Astrocyte of the cerebellum (primary cell): ENCODE measurements around the gene BCL3.
"Not testable (repeated sequence)": the region's sequence is repeated elsewhere in the genome, so short reads cannot be mapped to it uniquely, and the experiment has no call there.

Experiments
- DNase-seq: peaks from one replicate; pipeline ENCODE4 v3.0.0-alpha.2; 2011; ENCODE audit warnings: low read depth
- H3K4me3 ChIP-seq: 2 replicates; pipeline ENCODE4 v1.5.1; 2011; ENCODE audit warnings: mild to moderate bottlenecking, low read depth, low read length, moderate library complexity
- CTCF ChIP-seq: IDR thresholded peaks from 2 replicates; pipeline ENCODE4 v1.5.1; 2012; ENCODE audit warnings: low read length, low read depth, moderate library complexity, mild to moderate bottlenecking; ENCODE audit errors: missing control alignments
- in situ Hi-C: cut with HindIII; loops from 2 replicates; pipeline ENCODE4 v1.10.0; 2017; ENCODE audit warnings: low sequenced_read_pairs

BCL3 gene

GRCh38 chr19:44705502-44706010, 43.0 kb upstream of the BCL3 start:
- in situ Hi-C loops: loop anchor here (25.0 kb wide), 1 partner anchor 132 kb away; the partner anchor contains the start of gene NECTIN2
- H3K4me3 ChIP-seq: no peak overlapping the region
- TF ChIP-seq CTCF: no peak
- no peak for DNase-seq

GRCh38 chr19:44706506-44707236, 41.8 kb upstream of the BCL3 start:
- TF ChIP-seq CTCF: no peak
- DNase-seq: no peak
- H3K4me3 ChIP-seq: no peak overlapping the region
- in situ Hi-C loops: loop anchor here (25.0 kb wide), 1 partner anchor 131 kb away; the partner anchor contains the start of gene NECTIN2

DNA sequence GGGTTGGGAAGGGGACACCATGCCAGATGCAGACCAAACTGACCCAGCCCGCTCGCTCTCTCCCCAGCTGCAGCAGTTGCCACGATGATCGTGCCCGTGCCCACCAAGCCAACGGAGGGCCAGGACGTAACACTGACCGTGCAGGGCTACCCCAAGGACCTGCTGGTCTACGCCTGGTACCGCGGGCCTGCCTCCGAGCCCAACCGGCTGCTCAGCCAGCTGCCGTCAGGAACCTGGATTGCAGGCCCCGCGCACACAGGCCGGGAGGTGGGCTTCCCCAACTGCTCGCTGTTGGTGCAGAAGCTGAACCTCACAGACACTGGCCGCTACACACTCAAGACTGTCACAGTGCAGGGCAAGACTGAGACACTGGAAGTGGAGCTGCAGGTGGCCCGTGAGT, 40.7 kb upstream of the BCL3 start:
- no peak for TF ChIP-seq CTCF
- DNase-seq: no peak
- in situ Hi-C loops: loop anchor here (25.0 kb wide), 1 partner anchor 130 kb away; the partner anchor contains the start of gene NECTIN2
- H3K4me3 ChIP-seq: no peak overlapping the region

- DNase-seq: no peak
- no peak overlapping the region for H3K4me3 ChIP-seq
- in situ Hi-C loops: loop anchor here (25.0 kb wide), 1 partner anchor 128 kb away; the partner anchor contains the start of gene NECTIN2
- TF ChIP-seq CTCF: no peak
These were observed 39.6 kb upstream of the BCL3 start for GRCh38 chr19:44708940-44709339.

- H3K4me3 ChIP-seq, DNase-seq: not testable (repeated sequence)
- in situ Hi-C loops: loop anchor here (25.0 kb wide), 1 partner anchor 128 kb away; the partner anchor contains the start of gene NECTIN2
These were observed 38.9 kb upstream of the BCL3 start for GRCh38 chr19:44709434-44710266.

- H3K4me3 ChIP-seq: no peak overlapping the region
- no peak for TF ChIP-seq CTCF
- in situ Hi-C loops: loop anchor here (25.0 kb wide), 1 partner anchor 127 kb away; the partner anchor contains the start of gene NECTIN2
- no peak for DNase-seq
These were observed 38.0 kb upstream of the BCL3 start for GRCh38 chr19:44710483-44710882.
